HepG2 (cell line): ENCODE data around the gene CMTM8. TPM values are rescaled to one million over a fixed set of nuclear protein-coding genes. Genes with fewer than 3 reads are reported as not detected.
A peak's percentile ranks its signal among the peaks of the same experiment; 100 is the strongest.

Source experiments
- AGO1 ChIP-seq: fragments of 200-400 bp; formaldehyde crosslinking; IDR thresholded peaks from 2 replicates; pipeline ENCODE4 v1.6.1; 2017; ENCODE audit warnings: mild to moderate bottlenecking, low read depth, low read length, moderate library complexity; ENCODE audit not compliant: poor library complexity, severe bottlenecking
- AKAP8 ChIP-seq: sonication (generic); formaldehyde crosslinking; IDR thresholded peaks from 2 replicates; pipeline ENCODE4 v1.5.1; 2020; ENCODE audit warnings: mild to moderate bottlenecking, missing genetic modification reagents
- BCL6 ChIP-seq: IDR thresholded peaks from 2 replicates; pipeline ENCODE4 v1.6.1; 2016; ENCODE audit warnings: missing genetic modification reagents, missing compliant biosample characterization
- CSRNP1 ChIP-seq: sonication (generic); formaldehyde crosslinking; IDR thresholded peaks from 2 replicates; pipeline ENCODE4 v1.8.1; 2023; ENCODE audit warnings: mild to moderate bottlenecking, missing genetic modification reagents
- JARID2 ChIP-seq: sonication (generic); formaldehyde crosslinking; IDR thresholded peaks from 2 replicates; pipeline ENCODE4 v1.8.1; 2023; ENCODE audit warnings: missing genetic modification reagents, inconsistent platforms; ENCODE audit not compliant: insufficient replicate concordance
- KAT7 ChIP-seq: IDR thresholded peaks from 2 replicates; pipeline ENCODE4 v1.6.1; 2018; ENCODE audit warnings: borderline replicate concordance, missing compliant biosample characterization
- NR2C2 ChIP-seq: sonication (generic); formaldehyde crosslinking; IDR thresholded peaks from 2 replicates; pipeline ENCODE4 v1.4.0; 2020; ENCODE audit warnings: missing genetic modification reagents, mild to moderate bottlenecking, moderate library complexity, borderline replicate concordance
- PHF21A ChIP-seq: sonication (generic); formaldehyde crosslinking; IDR thresholded peaks from 2 replicates; pipeline ENCODE4 v1.5.0; 2020; ENCODE audit warnings: mild to moderate bottlenecking, missing genetic modification reagents
- SNAPC4 ChIP-seq: sonication (generic); formaldehyde crosslinking; IDR thresholded peaks from 2 replicates; pipeline ENCODE4 v1.4.0; 2020; ENCODE audit warnings: mild to moderate bottlenecking, missing genetic modification reagents
- SPEN ChIP-seq: sonication (generic); formaldehyde crosslinking; IDR thresholded peaks from 2 replicates; pipeline ENCODE4 v1.5.1; 2020; ENCODE audit warnings: low read depth, mild to moderate bottlenecking, missing genetic modification reagents
- ZBTB10 ChIP-seq: sonication (generic); formaldehyde crosslinking; IDR thresholded peaks from 2 replicates; pipeline ENCODE4 v1.4.0; 2020; ENCODE audit warnings: missing genetic modification reagents, borderline replicate concordance
- ZBTB26 ChIP-seq: IDR thresholded peaks from 2 replicates; pipeline ENCODE4 v1.6.1; 2016; ENCODE audit warnings: missing compliant biosample characterization, missing genetic modification reagents, borderline replicate concordance
- ZNF276 ChIP-seq: sonication (generic); formaldehyde crosslinking; IDR thresholded peaks from 2 replicates; pipeline ENCODE4 v1.4.0; 2020; ENCODE audit warnings: mild to moderate bottlenecking, low read depth, missing genetic modification reagents
- polyA plus RNA-seq, 8 experiments: library from polyadenylated mRNA; depleted of rRNA in 3 of 8; stranded (reverse) in 7 of 8; unstranded in 1 of 8; fragments of >200 nt; fragmentation: Illumina TruSeq in 4 of 8; extraction: Trizol in 4 of 8; gene quantifications; 2 replicates each; pipeline versions ENCODE4 v1.2.1 to v1.2.3, GENCODE V29; 2011 to 2016; ENCODE audit warnings: low read depth in 4 of 8, missing spikeins in 1 of 8, mixed read lengths in 1 of 8; ENCODE audit not compliant: insufficient read depth in 1 of 8
- total RNA-seq, 5 experiments: library from RNA; depleted of rRNA; stranded (reverse); fragments of >200 nt; fragmentation: Illumina TruSeq; extraction: Trizol; gene quantifications; 2 replicates each; pipeline ENCODE4 v1.2.3, GENCODE V29; 2016; ENCODE audit warnings: low read depth in 1 of 5

CMTM8 gene
- total and polyA plus RNA-seq, 2 of the 13 experiments (the other 11 are each of a cell fraction or from before 2014, with no cell fraction given) = 8.9 to 15.8 TPM

- TF ChIP-seq SNAPC4 (CRISPR knock-in tag) (peak; percentile 69; the same call in 1 of the 2 replicates), JARID2 (CRISPR knock-in tag) (no peak), PHF21A (CRISPR knock-in tag) (peak; percentile 98), NR2C2 (CRISPR knock-in tag) (peak; percentile 80), BCL6 (CRISPR knock-in tag) (peak; percentile 96), ZBTB26 (CRISPR knock-in tag) (peak; percentile 94), SPEN (CRISPR knock-in tag) (peak; percentile 54; the same call in 1 of the 2 replicates), AGO1 (no peak), ZBTB10 (CRISPR knock-in tag) (no peak), CSRNP1 (CRISPR knock-in tag) (peak; percentile 61; the same call in 1 of the 2 replicates), KAT7 (peak; percentile 82; the same call in 1 of the 2 replicates), AKAP8 (CRISPR knock-in tag) (0 out of 2 replicates have a peak, but pooled peaks have one; percentile 43), ZNF276 (peak; percentile 63; the same call in 1 of the 2 replicates)
Measured at GRCh38 chr3:32216172-32216783, 22.2 kb upstream of the CMTM8 start (continued).
